Sigmoid colon (tissue), 7 donors: ENCODE data around the gene TM2D3. TPM values are rescaled to one million over a fixed set of nuclear protein-coding genes. Genes with fewer than 3 reads are reported as not detected.

Experiments used
- DNase-seq: peaks from one replicate; pipeline ENCODE4 v3.0.0-alpha.2; 2019
- H3K27ac ChIP-seq, 4 donors: fragments of 200-600 bp; sonication (generic); one replicate each; pipeline ENCODE4 v1.5.1; 2016 to 2019; ENCODE audit warnings: mild to moderate bottlenecking in 1 of 4
- H3K27me3 ChIP-seq, 3 donors: fragments of 200-600 bp; sonication (generic); one replicate each; pipeline ENCODE4 v1.5.1; 2019; ENCODE audit warnings: mild to moderate bottlenecking in 1 of 3
- H3K36me3 ChIP-seq, 4 donors: fragments of 200-600 bp; sonication (generic); one replicate each; pipeline ENCODE4 v1.5.1; 2016 to 2019
- H3K4me1 ChIP-seq, 4 donors: fragments of 200-600 bp; sonication (generic); one replicate each; pipeline ENCODE4 v1.5.1; 2017 to 2019
- H3K4me3 ChIP-seq, 4 donors: fragments of 200-600 bp; sonication (generic); one replicate each; pipeline ENCODE4 v1.5.1; 2017 to 2019; ENCODE audit warnings: mild to moderate bottlenecking in 2 of 4, moderate library complexity in 1 of 4
- H3K9me3 ChIP-seq, 4 donors: fragments of 200-600 bp in 3 of 4; sonication (generic) in 3 of 4; one replicate each; pipeline versions ENCODE4 v1.5.1 to v1.6.1; 2013 to 2019
- CTCF ChIP-seq, 4 experiments: fragments of 450-650 bp in 3 of 4; fragments of 200-600 bp in 1 of 4; IDR thresholded peaks; one replicate each; pipeline ENCODE4 v1.5.1; 2016 to 2019; ENCODE audit warnings: antibody characterized with exemption in 4 of 4, mild to moderate bottlenecking in 3 of 4, moderate library complexity in 2 of 4
- EP300 ChIP-seq, 4 donors: sonication (generic); formaldehyde crosslinking; IDR thresholded peaks; one replicate each; pipeline ENCODE4 v1.6.1; 2017; ENCODE audit warnings: antibody characterized with exemption in 4 of 4
- POLR2A ChIP-seq, 2 donors: fragments of 450-650 bp; IDR thresholded peaks; one replicate each; pipeline ENCODE4 v1.6.1; 2016; ENCODE audit warnings: antibody characterized with exemption in 2 of 2, mild to moderate bottlenecking in 2 of 2, moderate library complexity in 2 of 2
- POLR2AphosphoS5 ChIP-seq, 4 donors: sonication (generic); formaldehyde crosslinking; IDR thresholded peaks; one replicate each; pipeline ENCODE4 v1.6.1; 2017; ENCODE audit warnings: antibody characterized with exemption in 4 of 4
- WGBS, 2 donors: extraction: QIAGEN DNeasy Blood & Tissue Kit; methylation state at CpG; one replicate each; pipeline ENCODE4 v1.1.7; 2013; 5-methylcytosine and 5-hydroxymethylcytosine counted together
- intact Hi-C: fragments of 100-400 bp; cut with DNase I; formaldehyde crosslinking; loops from one replicate; pipeline ENCODE4 v1.15.1; 2023
- polyA plus RNA-seq, 3 donors: library from polyadenylated mRNA; stranded (reverse); fragments of 200-250 nt; gene quantifications; one replicate each; pipeline ENCODE4 v1.2.3, GENCODE V29; 2013
- total RNA-seq, 4 donors: library from RNA; depleted of rRNA; stranded (reverse); fragments of >200 nt; gene quantifications; one replicate each; pipeline ENCODE4 v1.1.0, GENCODE V29; 2016
- donor health status: healthy with polysubstance abuse.
- donor health status: Bipolar disorder and iron deficiency.
- donor health status: healthy.

TM2D3 gene
- total and polyA plus RNA-seq, 7 donors, result 17.1 to 61.4 (median 49.3) TPM

GRCh38 chr15:101611580-101612299 lies 40.4 kb downstream of the TM2D3 start:
- WGBS, 2 donors, result 93 to 94% methylated on average over 10 of the region's 10 CpGs
- TF ChIP-seq POLR2AphosphoS5 (IDR thresholded peaks at IDR 0.05) (no peak), POLR2A (IDR thresholded peaks at IDR 0.05) (no peak), CTCF (IDR thresholded peaks at IDR 0.05) (no peak)
- no peaks in the 10 kb centered on the region for H3K9me3 ChIP-seq

DNA sequence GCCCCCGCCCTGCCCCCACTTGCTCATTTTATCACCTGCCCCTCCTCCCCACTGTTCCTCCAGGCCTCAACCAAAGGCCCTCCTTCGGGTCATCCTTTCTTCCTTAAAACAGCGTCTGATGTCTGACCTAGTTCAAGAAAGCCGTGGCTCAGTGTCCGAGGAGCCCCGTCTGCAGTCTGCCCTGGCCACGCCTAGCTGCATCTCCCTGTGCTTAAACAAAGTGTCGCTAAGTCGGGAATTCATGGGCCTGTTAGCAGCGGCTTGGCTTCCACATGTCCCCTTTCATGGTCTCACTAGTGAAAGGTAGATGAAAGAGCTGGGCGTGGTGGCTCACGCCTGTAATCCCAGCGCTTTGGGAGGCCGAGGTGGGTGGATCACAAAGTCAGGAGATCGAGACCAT lies 41.2 kb downstream of the TM2D3 start:
- H3K36me3 ChIP-seq, result no peaks in the 10 kb centered on the region
- no peaks in the 10 kb centered on the region for H3K9me3 ChIP-seq
- H3K4me3 ChIP-seq, result no peak overlapping the region
- no peak for DNase-seq
- intact Hi-C loops, result no loop called here
- H3K27me3 ChIP-seq, result no peaks in the 10 kb centered on the region
- 70 to 82% methylated on average over 15 of the region's 15 CpGs for WGBS, 2 donors
- no peak for TF ChIP-seq CTCF (IDR thresholded peaks at IDR 0.05)
- no peak for TF ChIP-seq POLR2A (IDR thresholded peaks at IDR 0.05)
- peaks cover 0 to 26% (median 18%) of the 10 kb centered on the region in 4 donors for H3K4me1 ChIP-seq
- H3K27ac ChIP-seq, result no peak overlapping the region

More at GRCh38 chr15:101611580-101612299, 40.4 kb downstream of the TM2D3 start:
- Histone ChIP-seq H3K36me3 (no peaks in the 10 kb centered on the region), H3K27ac (no peak overlapping the region), H3K27me3 (no peaks in the 10 kb centered on the region), H3K4me3 (no peak overlapping the region), H3K4me1 (peaks cover 0 to 34% (median 25%) of the 10 kb centered on the region in 4 donors)
- intact Hi-C loops, result no loop called here
- DNase-seq, result no peak

GRCh38 chr15:101610611-101611000 lies 41.6 kb downstream of the TM2D3 start:
- DNase-seq, result no peak
- Histone ChIP-seq H3K36me3 (no peaks in the 10 kb centered on the region), H3K27ac (no peak overlapping the region), H3K4me3 (no peak overlapping the region), H3K27me3 (no peaks in the 10 kb centered on the region), H3K9me3 (no peaks in the 10 kb centered on the region), H3K4me1 (peaks cover 0 to 22% (median 14%) of the 10 kb centered on the region in 4 donors)
- 93 to 94% methylated on average over 8 of the region's 8 CpGs for WGBS, 2 donors
- intact Hi-C loops, result no loop called here
- TF ChIP-seq CTCF (IDR thresholded peaks at IDR 0.05) (no peak), EP300 (IDR thresholded peaks at IDR 0.05) (no peak), POLR2A (IDR thresholded peaks at IDR 0.05) (no peak), POLR2AphosphoS5 (IDR thresholded peaks at IDR 0.05) (no peak)

DNA sequence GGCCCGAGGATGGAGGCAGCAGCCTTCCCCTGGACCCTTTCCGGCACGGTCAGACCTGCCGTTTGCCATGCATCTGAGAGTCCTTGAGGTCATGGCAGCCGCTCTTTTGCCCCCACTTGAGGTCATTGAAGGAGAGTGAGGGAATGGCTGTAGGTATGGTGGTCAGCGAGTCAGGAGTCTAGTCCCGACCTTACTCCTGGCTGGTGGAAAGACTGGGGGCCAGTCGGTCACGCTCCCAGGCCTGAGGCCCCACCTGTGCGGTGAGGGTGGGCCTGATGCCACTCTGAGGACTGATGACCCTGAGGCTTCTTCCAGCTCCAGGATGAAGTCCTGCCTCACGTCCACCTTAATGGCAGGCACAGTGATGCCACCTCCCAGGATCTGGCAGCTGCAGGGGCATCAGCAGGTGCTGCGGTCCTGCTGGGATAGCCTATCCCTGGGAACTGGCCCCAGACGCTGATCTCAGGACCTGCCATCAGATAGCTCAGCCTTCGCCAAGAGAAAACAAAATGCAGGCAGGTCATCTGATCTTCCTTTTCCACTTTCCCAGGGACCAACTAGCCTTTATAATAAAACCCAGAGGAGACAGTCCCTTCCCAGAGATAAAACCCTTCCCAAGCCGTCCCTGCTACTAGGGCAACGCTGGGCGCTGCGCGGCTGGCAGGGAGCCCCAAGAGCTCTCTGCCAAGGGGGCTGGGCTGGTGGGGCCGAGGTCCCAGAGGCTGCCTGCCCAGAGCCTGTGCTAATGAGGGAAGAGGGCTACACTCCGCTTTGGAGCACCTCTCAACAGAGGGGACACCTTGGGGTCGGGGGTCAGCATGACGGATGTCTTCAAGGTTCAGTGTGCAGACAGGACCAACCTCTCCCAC lies 42.2 kb downstream of the TM2D3 start:
- peaks cover 0 to 16% (median 9%) of the 10 kb centered on the region in 4 donors for H3K4me1 ChIP-seq
- intact Hi-C loops, result no loop called here
- H3K4me3 ChIP-seq, result no peak overlapping the region
- H3K9me3 ChIP-seq, result no peaks in the 10 kb centered on the region
- no peak for DNase-seq
- no peaks in the 10 kb centered on the region for H3K27me3 ChIP-seq
- H3K27ac ChIP-seq, result no peak overlapping the region
- TF ChIP-seq CTCF (IDR thresholded peaks at IDR 0.05) (no peak), POLR2A (IDR thresholded peaks at IDR 0.05) (no peak), POLR2AphosphoS5 (IDR thresholded peaks at IDR 0.05) (no peak), EP300 (IDR thresholded peaks at IDR 0.05) (no peak)
- no peaks in the 10 kb centered on the region for H3K36me3 ChIP-seq
- 87 to 88% methylated on average over 23 of the region's 23 CpGs for WGBS, 2 donors
